C4-2B (cell line): ENCODE measurements around the gene FAM180A.

Experiments
- H3K27ac ChIP-seq: fragments of 450-650 bp; 2 replicates; pipeline ENCODE4 v1.5.1; 2017
- CTCF ChIP-seq: fragments of 450-650 bp; conservative IDR thresholded peaks from 2 replicates; pipeline ENCODE4 v1.5.1; 2017; ENCODE audit warnings: mild to moderate bottlenecking
- ZFX ChIP-seq: fragments of 450-650 bp; IDR thresholded peaks from 2 replicates; pipeline ENCODE4 v1.6.1; 2017

Gene FAM180A

GRCh38 chr7:135782377-135782776 is 33.8 kb upstream of the FAM180A start:
- H3K27ac ChIP-seq, result no peak overlapping the region
- no peak for TF ChIP-seq CTCF
- no peak for TF ChIP-seq ZFX

GRCh38 chr7:135777626-135778398 is 29.2 kb upstream of the FAM180A start:
- H3K27ac ChIP-seq, result no peak overlapping the region
- no peak for TF ChIP-seq CTCF
- no peak for TF ChIP-seq ZFX

GRCh38 chr7:135775915-135776314 is 27.3 kb upstream of the FAM180A start:
- peak overlapping the region; percentile 32; the same call in 1 of the 2 replicates for H3K27ac ChIP-seq

GRCh38 chr7:135775230-135775629 is 26.6 kb upstream of the FAM180A start:
- H3K27ac ChIP-seq, result peak overlapping the region; percentile 79
- TF ChIP-seq CTCF (no peak), ZFX (no peak)

- peak overlapping the region; percentile 79 for H3K27ac ChIP-seq
- TF ChIP-seq ZFX (no peak), CTCF (no peak)
These were observed 25.7 kb upstream of the FAM180A start for GRCh38 chr7:135774284-135774683.

GRCh38 chr7:135773464-135773863 is 24.9 kb upstream of the FAM180A start:
- no peak for TF ChIP-seq CTCF
- TF ChIP-seq ZFX, result peak; percentile 49; the same call in 1 of the 2 replicates
- peak overlapping the region; percentile 79 for H3K27ac ChIP-seq

- peak overlapping the region; percentile 79 for H3K27ac ChIP-seq
- TF ChIP-seq CTCF (no peak), ZFX (no peak)
These were observed 24.1 kb upstream of the FAM180A start for GRCh38 chr7:135772639-135773222.
